Neuron (in vitro differentiated cells): ENCODE results near the gene MAST4.
"Not testable (repeated sequence)": the region's sequence is repeated elsewhere in the genome, so short reads cannot be mapped to it uniquely, and the experiment has no call there.

Source experiments
- H2AFZ ChIP-seq: one replicate; pipeline ENCODE4 v1.6.1; 2013; ENCODE audit warnings: low read depth, mild to moderate bottlenecking, inconsistent platforms, low read length, moderate library complexity
- H3K27me3 ChIP-seq: one replicate; pipeline ENCODE4 v1.6.1; 2013; ENCODE audit warnings: low read length; ENCODE audit not compliant: insufficient read depth
- H3K36me3 ChIP-seq: one replicate; pipeline ENCODE4 v1.6.1; 2013; ENCODE audit warnings: low read length; ENCODE audit not compliant: insufficient read depth
- H3K4me1 ChIP-seq: one replicate; pipeline ENCODE4 v1.6.1; 2013; ENCODE audit warnings: low read length; ENCODE audit not compliant: insufficient read depth
- H3K4me3 ChIP-seq: 2 replicates; pipeline ENCODE4 v1.5.1; 2013; ENCODE audit warnings: mild to moderate bottlenecking, low read length, moderate library complexity
- H3K9me3 ChIP-seq: one replicate; pipeline ENCODE4 v1.6.1; 2013; ENCODE audit warnings: low read length

The MAST4 gene

DNA sequence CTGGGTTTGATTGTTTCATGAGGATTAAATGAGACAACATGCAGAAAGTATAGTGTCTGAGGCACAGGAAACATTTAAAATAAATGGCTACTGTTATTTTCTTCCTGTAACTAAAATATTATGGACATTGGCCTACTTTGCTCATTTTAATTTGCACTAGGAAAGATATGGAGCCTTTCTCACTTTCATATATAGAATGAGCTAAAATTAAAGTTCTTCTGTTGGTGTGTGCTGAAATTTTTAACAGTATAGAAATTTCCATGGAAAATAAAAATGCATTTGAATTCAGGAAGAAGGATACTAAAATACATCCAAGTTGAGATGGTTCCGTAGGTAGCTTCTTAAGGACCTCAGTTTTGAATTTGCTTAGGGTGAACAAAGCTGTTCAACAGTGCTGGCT lies 131.9 kb downstream of the MAST4 start:
- Histone ChIP-seq H3K27me3 (no peaks in the 10 kb centered on the region), H3K36me3 (no peaks in the 10 kb centered on the region), H3K4me3 (no peak overlapping the region), H3K9me3 (no peaks in the 10 kb centered on the region), H2AFZ (no peak overlapping the region), H3K4me1 (no peaks in the 10 kb centered on the region)

DNA sequence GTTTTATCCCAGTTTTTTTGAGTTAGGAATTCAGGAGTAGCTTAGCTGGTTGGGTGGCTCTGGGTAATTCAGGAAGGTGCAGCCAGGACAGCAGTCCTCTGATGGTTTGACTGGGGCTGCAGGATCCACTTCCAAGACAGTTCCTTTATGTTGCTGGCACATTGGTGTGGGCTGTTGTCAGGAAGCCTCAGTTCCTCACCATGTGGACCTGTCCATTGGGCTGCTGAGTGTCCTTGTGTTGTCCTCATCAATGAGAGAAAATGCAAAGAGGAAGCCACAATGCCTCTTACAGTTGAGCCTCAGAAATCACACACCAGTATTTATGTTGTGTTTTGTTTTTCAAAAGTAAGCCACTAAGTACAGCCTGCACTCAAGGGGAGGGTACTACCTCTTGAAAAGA lies 140.9 kb downstream of the MAST4 start:
- Histone ChIP-seq H3K27me3 (no peaks in the 10 kb centered on the region), H3K9me3 (no peaks in the 10 kb centered on the region), H3K36me3 (no peaks in the 10 kb centered on the region), H3K4me3 (no peak overlapping the region), H2AFZ (no peak overlapping the region), H3K4me1 (peaks cover 6% of the 10 kb centered on the region)

DNA sequence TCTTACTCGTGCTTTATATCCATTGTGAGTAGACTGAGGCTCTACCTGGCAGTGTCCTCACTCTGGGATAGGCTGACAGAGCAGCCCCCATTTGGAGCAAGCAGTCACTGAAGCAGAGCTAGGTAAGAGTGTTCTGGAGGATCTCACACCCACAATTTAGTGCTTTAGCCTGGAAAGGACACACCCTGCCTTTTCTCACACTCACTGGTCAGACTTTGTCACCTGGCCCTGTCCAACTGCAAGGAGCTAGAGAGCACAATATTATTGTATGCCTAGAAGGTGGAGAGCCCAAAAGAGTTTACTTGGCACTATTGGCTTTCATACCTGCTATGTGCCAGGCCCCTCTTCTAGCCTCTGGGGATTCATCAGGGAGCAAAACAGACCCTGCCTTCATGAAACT lies 141.9 kb downstream of the MAST4 start:
- Histone ChIP-seq H3K4me3 (no peak overlapping the region), H2AFZ (no peak overlapping the region), H3K9me3 (no peaks in the 10 kb centered on the region), H3K36me3 (no peaks in the 10 kb centered on the region), H3K4me1 (peaks cover 6% of the 10 kb centered on the region), H3K27me3 (no peaks in the 10 kb centered on the region)

DNA sequence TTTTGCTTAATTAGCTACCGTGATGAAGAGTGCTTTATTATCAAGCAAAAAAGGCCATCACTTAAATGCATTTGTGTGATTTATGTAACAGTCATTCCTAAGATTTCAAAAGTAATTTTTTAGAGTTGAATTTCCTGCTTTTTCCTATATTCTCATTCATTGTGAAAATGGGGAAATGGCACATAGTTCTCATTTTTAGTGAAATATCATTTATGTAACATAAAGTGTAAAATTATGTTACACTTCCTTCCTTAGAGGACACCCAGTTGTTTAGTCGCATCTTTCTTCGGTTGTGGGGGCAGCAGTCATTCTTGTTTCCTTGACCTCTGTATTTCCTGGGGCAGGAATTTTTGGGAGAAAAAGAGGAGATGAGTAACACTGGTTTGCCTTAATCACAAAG lies 142.8 kb downstream of the MAST4 start:
- H3K4me1 ChIP-seq = peaks cover 6% of the 10 kb centered on the region
- no peak overlapping the region for H3K4me3 ChIP-seq
- no peaks in the 10 kb centered on the region for H3K9me3 ChIP-seq
- no peak overlapping the region for H2AFZ ChIP-seq
- no peaks in the 10 kb centered on the region for H3K36me3 ChIP-seq
- no peaks in the 10 kb centered on the region for H3K27me3 ChIP-seq

DNA sequence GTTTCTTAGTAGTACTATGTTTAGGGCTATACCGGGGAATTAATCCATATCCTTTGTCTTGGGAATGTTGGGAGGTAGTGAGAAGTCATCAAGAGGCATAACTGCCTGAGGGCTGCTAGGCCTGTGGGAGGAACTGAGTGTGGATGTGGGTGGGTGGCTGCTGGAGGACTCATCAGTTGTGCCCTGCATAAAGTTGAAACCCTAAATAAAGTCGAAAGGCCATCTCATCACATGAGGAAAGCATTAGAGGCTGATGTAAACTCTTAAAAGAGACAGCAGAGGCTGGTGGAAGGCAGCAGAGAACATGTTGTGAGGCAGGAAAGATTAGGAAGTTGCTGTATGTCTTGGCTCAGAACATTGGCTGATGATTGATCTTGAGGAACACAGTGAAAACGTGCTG lies 143.8 kb downstream of the MAST4 start:
- no peak overlapping the region for H3K4me3 ChIP-seq
- H2AFZ ChIP-seq = no peak overlapping the region
- peaks cover 6% of the 10 kb centered on the region for H3K4me1 ChIP-seq
- no peaks in the 10 kb centered on the region for H3K27me3 ChIP-seq
- no peaks in the 10 kb centered on the region for H3K36me3 ChIP-seq
- no peaks in the 10 kb centered on the region for H3K9me3 ChIP-seq

DNA sequence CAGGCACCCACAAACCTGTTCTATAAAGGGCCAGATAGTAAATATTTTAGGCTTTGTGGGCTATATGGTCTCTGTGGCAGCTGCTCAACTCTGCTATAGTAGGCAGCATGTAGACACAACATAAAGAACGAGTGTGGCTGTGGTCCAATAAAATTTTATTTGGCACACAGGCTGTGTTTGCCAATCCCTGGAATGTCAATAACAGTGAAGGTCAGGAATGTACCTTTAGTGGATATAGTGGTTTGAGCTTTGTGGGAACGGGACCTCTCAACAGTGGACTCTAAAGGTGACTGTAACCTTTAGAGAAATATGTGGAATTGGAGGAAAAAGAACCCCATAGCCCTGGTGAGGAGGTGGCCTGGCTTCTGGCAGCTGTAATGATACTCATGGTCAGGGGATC lies 145.2 kb downstream of the MAST4 start:
- Histone ChIP-seq H3K27me3 (no peaks in the 10 kb centered on the region), H3K36me3 (no peaks in the 10 kb centered on the region), H3K9me3 (no peaks in the 10 kb centered on the region), H3K4me3 (no peak overlapping the region), H2AFZ (no peak overlapping the region), H3K4me1 (peaks cover 6% of the 10 kb centered on the region)

DNA sequence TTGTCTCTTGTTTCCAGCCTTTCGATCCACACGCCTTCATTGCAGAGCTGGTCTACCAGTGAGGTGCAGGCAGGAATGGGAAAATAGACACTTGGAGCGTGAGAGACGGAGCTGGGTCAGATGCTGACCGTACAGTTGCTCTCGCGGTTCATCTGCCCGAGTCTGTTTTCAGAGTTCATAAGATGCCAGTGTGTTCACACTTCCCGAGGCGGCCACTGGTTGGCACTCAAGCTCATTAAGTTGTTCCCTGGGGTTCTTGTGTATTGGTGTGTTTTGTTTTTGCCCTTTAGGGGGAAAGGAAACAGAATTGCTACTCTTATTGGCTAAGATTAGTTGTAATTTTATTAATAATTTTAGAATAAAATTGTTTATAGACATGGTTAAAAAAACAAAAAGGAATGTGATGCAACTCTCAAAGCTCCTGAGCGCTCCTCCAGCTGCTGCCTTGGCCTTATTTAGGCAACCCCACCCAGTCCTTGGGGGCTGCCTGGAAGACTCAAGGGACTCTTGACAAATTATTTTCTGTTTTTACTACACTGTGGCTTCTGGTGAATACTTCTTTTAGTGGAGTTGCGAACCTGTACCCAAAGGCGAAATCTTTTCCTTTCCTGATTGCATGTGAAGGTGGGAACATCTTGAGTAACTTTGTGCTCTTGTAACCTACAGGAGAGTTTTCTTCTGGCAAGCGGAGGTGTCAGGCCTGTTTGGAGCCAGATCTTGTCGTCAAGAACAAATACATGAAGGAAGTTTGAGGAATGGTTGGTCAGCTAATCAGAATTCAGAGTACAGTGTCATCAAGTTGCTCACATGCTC lies 146.1 kb downstream of the MAST4 start:
- Histone ChIP-seq H3K27me3 (no peaks in the 10 kb centered on the region), H3K36me3 (no peaks in the 10 kb centered on the region), H3K9me3 (no peaks in the 10 kb centered on the region), H3K4me1 (peaks cover 6% of the 10 kb centered on the region), H2AFZ (no peak overlapping the region), H3K4me3 (no peak overlapping the region)

DNA sequence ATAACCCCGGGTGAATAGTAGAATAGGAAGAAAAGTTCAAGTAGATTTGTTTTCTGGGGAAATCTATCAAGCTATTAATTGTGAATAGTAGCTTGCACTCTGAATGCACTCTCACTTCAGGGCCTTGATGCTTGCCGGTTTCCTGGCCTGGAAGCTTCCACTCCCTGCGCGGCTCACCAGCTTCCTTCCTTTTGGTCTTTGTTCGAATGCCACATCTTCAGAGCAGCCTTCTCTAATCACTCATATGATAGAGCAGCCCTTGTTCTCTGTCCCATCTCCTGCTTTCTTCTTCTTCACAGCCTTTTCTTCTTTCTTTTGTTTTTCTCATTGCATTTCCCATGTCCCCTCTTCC lies 146.7 kb downstream of the MAST4 start:
- Histone ChIP-seq H3K4me3 (no peak overlapping the region), H3K9me3 (no peaks in the 10 kb centered on the region), H3K27me3 (no peaks in the 10 kb centered on the region), H3K4me1 (peaks cover 6% of the 10 kb centered on the region), H3K36me3 (no peaks in the 10 kb centered on the region), H2AFZ (no peak overlapping the region)

DNA sequence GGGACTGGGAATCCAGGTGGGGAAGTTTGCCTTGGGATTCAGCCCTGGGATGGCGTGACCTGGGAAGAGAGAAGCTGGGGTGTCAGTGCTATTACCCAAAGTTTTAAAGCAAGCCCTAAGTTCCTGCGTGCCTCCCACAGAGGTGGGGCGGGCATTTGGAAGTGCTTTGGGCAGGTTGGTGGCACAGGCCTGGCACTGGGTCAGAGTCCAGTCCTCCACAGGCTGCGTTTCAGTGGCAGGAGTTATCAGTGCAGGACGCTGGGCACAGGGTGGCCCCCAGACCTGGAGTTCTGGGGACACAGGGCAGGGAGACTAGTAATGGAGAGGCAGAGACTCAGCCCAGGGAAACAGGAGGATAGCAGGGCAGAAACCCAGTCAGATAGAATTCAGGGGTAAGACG lies 147.2 kb downstream of the MAST4 start:
- no peaks in the 10 kb centered on the region for H3K9me3 ChIP-seq
- H3K4me1 ChIP-seq = peaks cover 6% of the 10 kb centered on the region
- no peaks in the 10 kb centered on the region for H3K27me3 ChIP-seq
- no peaks in the 10 kb centered on the region for H3K36me3 ChIP-seq
- no peak overlapping the region for H3K4me3 ChIP-seq
- H2AFZ ChIP-seq = no peak overlapping the region

DNA sequence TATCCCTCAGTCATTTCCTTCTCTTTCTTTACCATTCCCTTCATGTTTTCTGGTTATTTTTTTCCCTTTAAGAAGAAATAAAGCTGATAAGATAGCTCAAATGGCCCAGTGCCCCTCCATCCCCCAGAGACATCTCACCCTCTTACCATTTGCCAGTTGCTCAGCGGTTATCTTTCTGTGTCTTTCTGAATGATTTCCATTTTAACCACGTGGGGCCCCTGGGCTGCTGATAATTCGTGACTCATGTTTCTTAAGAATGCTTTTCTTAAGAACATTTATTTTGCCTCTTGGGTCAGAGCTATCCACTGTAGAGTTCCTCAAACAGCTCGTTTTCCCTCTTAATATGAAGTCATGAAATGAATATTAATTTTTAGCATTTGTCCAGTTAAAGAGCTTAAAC lies 147.8 kb downstream of the MAST4 start:
- H3K27me3 ChIP-seq = no peaks in the 10 kb centered on the region
- H3K36me3 ChIP-seq = no peaks in the 10 kb centered on the region
- H3K4me3 ChIP-seq = no peak overlapping the region
- H3K9me3 ChIP-seq = no peaks in the 10 kb centered on the region
- no peak overlapping the region for H2AFZ ChIP-seq
- H3K4me1 ChIP-seq = peaks cover 5% of the 10 kb centered on the region

DNA sequence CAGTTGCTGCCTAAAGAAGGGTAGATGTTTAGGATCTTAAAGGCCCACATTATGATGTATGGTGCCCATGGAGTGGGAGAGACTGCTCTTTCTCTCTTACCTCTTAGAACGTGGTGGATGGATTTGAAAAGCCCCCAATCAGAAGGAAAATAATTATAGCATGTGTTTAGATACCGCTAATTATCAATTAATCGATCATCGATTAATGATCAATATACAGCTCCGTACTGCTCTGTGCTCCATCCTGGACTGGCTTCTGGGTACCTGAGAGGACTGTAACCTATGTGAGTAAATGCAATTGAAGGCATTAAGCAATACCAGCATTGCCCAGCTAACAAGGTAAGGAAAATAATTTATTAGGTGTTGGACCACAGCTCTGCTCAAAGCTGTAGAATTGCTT lies 149.1 kb downstream of the MAST4 start:
- H3K36me3 ChIP-seq = no peaks in the 10 kb centered on the region
- no peaks in the 10 kb centered on the region for H3K27me3 ChIP-seq
- H3K4me3 ChIP-seq = no peak overlapping the region
- H2AFZ ChIP-seq = no peak overlapping the region
- no peaks in the 10 kb centered on the region for H3K9me3 ChIP-seq
- no peaks in the 10 kb centered on the region for H3K4me1 ChIP-seq

DNA sequence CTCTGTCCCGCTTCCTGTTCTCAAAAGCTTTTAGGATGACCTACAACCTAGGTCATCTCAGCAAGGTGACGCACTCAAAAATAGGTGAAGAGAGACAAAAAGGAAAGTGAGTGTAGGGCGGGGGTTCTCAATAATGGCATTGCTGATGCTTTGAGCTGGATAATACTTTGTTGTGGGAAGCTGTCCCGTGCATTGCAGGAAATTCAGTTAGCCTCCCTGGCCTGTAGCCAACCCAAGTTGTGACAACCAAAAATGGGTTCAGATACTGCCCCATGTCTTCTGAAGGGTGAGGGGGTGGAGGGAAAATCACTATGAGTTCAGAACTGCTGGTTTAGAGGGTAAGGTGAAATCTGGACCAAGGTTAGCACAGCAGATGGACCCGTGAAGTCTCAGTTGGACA lies 151.4 kb downstream of the MAST4 start:
- H3K4me1 ChIP-seq = no peaks in the 10 kb centered on the region
- H3K4me3 ChIP-seq = no peak overlapping the region
- H3K9me3 ChIP-seq = no peaks in the 10 kb centered on the region

DNA sequence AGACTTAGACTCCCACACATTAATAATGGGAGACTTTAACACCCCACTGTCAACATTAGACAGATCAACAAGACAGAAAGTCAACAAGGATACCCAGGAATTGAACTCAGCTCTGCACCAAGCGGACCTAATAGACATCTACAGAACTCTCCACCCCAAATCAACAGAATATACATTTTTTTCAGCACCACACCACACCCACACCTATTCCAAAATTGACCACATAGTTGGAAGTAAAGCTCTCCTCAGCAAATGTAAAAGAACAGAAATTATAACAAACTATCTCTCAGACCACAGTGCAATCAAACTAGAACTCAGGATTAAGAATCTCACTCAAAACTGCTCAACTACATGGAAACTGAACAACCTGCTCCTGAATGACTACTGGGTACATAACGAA lies 156.5 kb downstream of the MAST4 start:
- not testable (repeated sequence) for H3K36me3 ChIP-seq, H3K27me3 ChIP-seq, H3K9me3 ChIP-seq, H2AFZ ChIP-seq, H3K4me3 ChIP-seq, H3K4me1 ChIP-seq

More for the DNA sequence above, 151.4 kb downstream of the MAST4 start:
- H3K27me3 ChIP-seq = no peaks in the 10 kb centered on the region
- H3K36me3 ChIP-seq = no peaks in the 10 kb centered on the region
- H2AFZ ChIP-seq = no peak overlapping the region

DNA sequence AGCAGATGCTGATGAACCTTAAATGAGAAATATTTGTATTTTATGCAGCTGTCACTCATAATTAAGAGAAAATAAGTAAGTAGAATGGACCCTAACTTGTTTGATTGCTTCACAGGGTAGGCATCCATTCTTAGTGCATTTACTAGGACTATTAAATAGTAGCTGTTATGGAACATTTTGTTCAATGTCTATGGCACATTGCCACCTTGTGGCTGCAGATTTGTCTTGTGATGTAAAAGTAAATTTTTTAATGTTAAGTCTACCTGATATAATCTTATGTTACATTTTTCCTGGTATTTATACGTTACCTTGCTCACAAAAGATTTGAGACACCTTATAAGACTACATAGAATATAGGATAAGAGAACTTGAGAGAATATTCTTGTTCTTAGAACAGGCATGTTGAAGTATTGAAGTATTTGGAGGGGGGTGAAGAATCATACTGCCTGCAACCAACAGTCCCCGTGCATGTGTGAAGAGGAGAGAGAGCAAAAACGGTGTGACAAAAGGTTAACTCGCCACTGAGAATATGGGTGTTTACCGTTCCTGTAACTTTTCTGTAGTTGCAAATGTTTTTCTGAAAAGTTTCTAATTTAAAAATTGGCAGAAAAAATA lies 161.1 kb downstream of the MAST4 start:
- Histone ChIP-seq H3K36me3 (no peaks in the 10 kb centered on the region), H3K4me1 (no peaks in the 10 kb centered on the region), H3K27me3 (no peaks in the 10 kb centered on the region)

More for the DNA sequence above, 161.1 kb downstream of the MAST4 start:
- H3K9me3 ChIP-seq = no peaks in the 10 kb centered on the region
- H2AFZ ChIP-seq = peak overlapping the region; percentile 52
- no peak overlapping the region for H3K4me3 ChIP-seq
